NOMO-1 (cell line): ENCODE data around the gene DNM3.
"Not testable (repeated sequence)": the region's sequence is repeated elsewhere in the genome, so short reads cannot be mapped to it uniquely, and the experiment has no call there.

Source experiments
- DNase-seq, 2 experiments: peaks; one replicate each; lab custom pipeline; 2025; ENCODE audit not compliant: unreplicated experiment in 2 of 2; lab: John Stamatoyannopoulos, UW

Gene DNM3

GRCh38 chr1:172005856-172006255, 164.6 kb downstream of the DNM3 start:
- no peak for DNase-seq

- DNase-seq, result no peak
Measured at GRCh38 chr1:172006660-172007059, 165.4 kb downstream of the DNM3 start.

- no peak for DNase-seq
Measured at GRCh38 chr1:172018727-172019311, 177.5 kb downstream of the DNM3 start.

GRCh38 chr1:172019976-172020375, 178.7 kb downstream of the DNM3 start:
- DNase-seq, result no peak

GRCh38 chr1:172024516-172024915, 183.2 kb downstream of the DNM3 start:
- no peak for DNase-seq

GRCh38 chr1:172024944-172025738, 183.8 kb downstream of the DNM3 start:
- not testable (repeated sequence) for DNase-seq

- no peak for DNase-seq
Measured at GRCh38 chr1:172040466-172040865, 199.2 kb downstream of the DNM3 start.

- no peak for DNase-seq
Measured at GRCh38 chr1:172041102-172041501, 199.8 kb downstream of the DNM3 start.

GRCh38 chr1:172041742-172042141, 200.4 kb downstream of the DNM3 start:
- no peak for DNase-seq

- no peak for DNase-seq
Measured at GRCh38 chr1:172043900-172044299, 202.6 kb downstream of the DNM3 start.

- no peak for DNase-seq
Measured at GRCh38 chr1:172051898-172052297, 210.6 kb downstream of the DNM3 start.

- DNase-seq, result no peak
Measured at GRCh38 chr1:172054172-172054571, 212.9 kb downstream of the DNM3 start.

GRCh38 chr1:172055816-172056419, 214.6 kb downstream of the DNM3 start:
- DNase-seq, result not testable (repeated sequence)

- DNase-seq, result no peak
Measured at GRCh38 chr1:172068334-172068733, 227.0 kb downstream of the DNM3 start.

- DNase-seq, result no peak
Measured at GRCh38 chr1:172069051-172069450, 227.8 kb downstream of the DNM3 start.

GRCh38 chr1:172069534-172069933, 228.2 kb downstream of the DNM3 start:
- DNase-seq, result no peak

GRCh38 chr1:172070055-172070454, 228.8 kb downstream of the DNM3 start:
- DNase-seq, result no peak

- DNase-seq, result no peak
Measured at GRCh38 chr1:172071746-172072145, 230.4 kb downstream of the DNM3 start.

- not testable (repeated sequence) for DNase-seq
Measured at GRCh38 chr1:172079859-172080258, 238.6 kb downstream of the DNM3 start.

GRCh38 chr1:172083191-172083590, 241.9 kb downstream of the DNM3 start:
- DNase-seq, result no peak

GRCh38 chr1:172084876-172085275, 243.6 kb downstream of the DNM3 start:
- DNase-seq, result no peak

GRCh38 chr1:172085317-172085716, 244.0 kb downstream of the DNM3 start:
- DNase-seq, result no peak
